Measurements from ENCODE around the gene NLGN1. TPM values are rescaled to one million over a fixed set of nuclear protein-coding genes. Genes with fewer than 3 reads are reported as not detected.

NLGN1 gene
- total RNA-seq, 1 experiment from 2014 or later: 5.2 TPM

- H3K27ac Mint-ChIP-seq: no peak overlapping the region; a peak in 1 of 7 replicates
- Histone ChIP-seq H3K27ac (ENCODE audit: insufficient read length, low read depth, low read length) (no peak overlapping the region), H2BK12ac (ENCODE audit: insufficient read length, low read depth, low read length) (no peak overlapping the region), H3K4me1 (ENCODE audit: insufficient read depth, low read length) (no peaks in the 10 kb centered on the region; the same call in 1 of the 2 replicates), H3K56ac (ENCODE audit: insufficient read length, low read depth, low read length) (no peak overlapping the region), H2AK5ac (ENCODE audit: insufficient read length, low read length) (no peak overlapping the region), H2BK20ac (ENCODE audit: low read depth, low read length, poor library complexity, severe bottlenecking) (no peak overlapping the region), H3K4me2 (ENCODE audit: insufficient read depth, insufficient read length, low read length) (no peak overlapping the region), H2AFZ (ENCODE audit: low read length) (no peak overlapping the region), H3K23ac (ENCODE audit: insufficient read length, low read depth, low read length) (no peak overlapping the region), H3K27me3 (ENCODE audit: insufficient read depth, low read length) (no peaks in the 10 kb centered on the region), H3K79me2 (ENCODE audit: insufficient read depth, low read length) (no peaks in the 10 kb centered on the region), H3K9ac (ENCODE audit: extremely low read depth, insufficient read length, low read length) (no peak overlapping the region), H3K9me3 (ENCODE audit: control insufficient read depth, low read depth, low read length) (no peaks in the 10 kb centered on the region), H4K5ac (ENCODE audit: insufficient read length, low read depth, low read length) (no peak overlapping the region), H2BK15ac (ENCODE audit: low read depth, low read length) (no peak overlapping the region), H3T11ph (ENCODE audit: low read length) (no peak overlapping the region), H3K4ac (ENCODE audit: low read depth, low read length) (no peak overlapping the region), H4K8ac (replicated peaks; ENCODE audit: insufficient read length, low read depth, low read length) (no peak overlapping the region), H3K79me1 (ENCODE audit: insufficient read depth, low read depth, low read length, poor library complexity, severe bottlenecking) (no peaks in the 10 kb centered on the region), H4K20me1 (ENCODE audit: control insufficient read depth, insufficient read depth, insufficient read length) (no peaks in the 10 kb centered on the region), H2BK120ac (ENCODE audit: low read depth, low read length, poor library complexity, severe bottlenecking) (no peak overlapping the region), H3K14ac (ENCODE audit: insufficient read depth, low read length) (no peak overlapping the region), H3K23me2 (ENCODE audit: insufficient read length, low read depth, low read length, poor library complexity, severe bottlenecking) (no peaks in the 10 kb centered on the region), H4K91ac (ENCODE audit: insufficient read length, low read depth, low read length) (no peak overlapping the region), H2BK5ac (ENCODE audit: insufficient read length, low read length) (no peak overlapping the region), H3K18ac (ENCODE audit: insufficient read length, low read depth, low read length) (no peak overlapping the region)
- H3K9me3 Mint-ChIP-seq: no peaks in the 10 kb centered on the region
- WGBS (ENCODE audit: extremely low coverage, insufficient read length, low lambda C conversion rate): no CpG with 5 or more reads among the region's 2 CpGs
- H3K4me1 Mint-ChIP-seq: peaks cover 9 to 23% of the 10 kb centered on the region in 2 experiments
- TF ChIP-seq CTCF (conservative IDR thresholded peaks at IDR 0.05): no peak
- H3K36me3 Mint-ChIP-seq (ENCODE audit: insufficient read depth in 1 of 3, low read depth in 3 of 3): no peaks in the 10 kb centered on the region
- no peaks in the 10 kb centered on the region for H3K27me3 Mint-ChIP-seq (ENCODE audit: low read depth)
- H3K4me3 Mint-ChIP-seq: no peak overlapping the region
- DNase-seq: no peak
Measured at GRCh38 chr3:173893835-173894234, 496.3 kb downstream of the NLGN1 start.

Data from H9 (cell line).